ENCODE data around the gene NKX2-2.

DNA sequence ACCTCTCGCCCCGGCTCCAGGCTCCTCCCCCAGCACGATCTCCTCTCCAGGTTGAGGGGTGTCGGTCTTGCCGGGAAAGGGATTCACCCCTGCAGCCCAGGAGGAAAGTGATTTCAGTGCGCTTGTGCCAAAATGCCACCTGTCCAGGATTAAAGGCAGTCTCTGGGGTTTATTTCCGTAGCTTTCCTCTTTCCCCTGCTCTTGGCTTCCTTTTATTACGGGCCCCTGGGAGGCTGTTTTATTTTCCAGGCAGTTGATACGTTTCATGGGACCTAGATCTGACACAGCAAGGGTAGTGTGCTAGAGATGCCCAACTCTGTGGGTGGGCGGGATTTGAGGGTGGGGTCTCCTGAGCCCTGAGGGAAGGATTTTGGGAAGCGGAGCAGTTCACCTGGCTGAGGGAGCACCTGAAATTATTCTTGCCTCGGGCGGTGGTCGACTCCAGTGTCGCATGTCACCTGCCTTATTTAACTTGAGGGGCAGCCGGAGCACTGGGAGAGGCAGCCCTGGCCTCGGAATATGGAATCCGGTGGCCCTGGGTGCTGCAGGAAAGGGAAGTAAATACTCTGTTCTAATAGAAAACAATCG is 9.5 kb upstream of the NKX2-2 start:
- TF ChIP-seq, protein P1, sequence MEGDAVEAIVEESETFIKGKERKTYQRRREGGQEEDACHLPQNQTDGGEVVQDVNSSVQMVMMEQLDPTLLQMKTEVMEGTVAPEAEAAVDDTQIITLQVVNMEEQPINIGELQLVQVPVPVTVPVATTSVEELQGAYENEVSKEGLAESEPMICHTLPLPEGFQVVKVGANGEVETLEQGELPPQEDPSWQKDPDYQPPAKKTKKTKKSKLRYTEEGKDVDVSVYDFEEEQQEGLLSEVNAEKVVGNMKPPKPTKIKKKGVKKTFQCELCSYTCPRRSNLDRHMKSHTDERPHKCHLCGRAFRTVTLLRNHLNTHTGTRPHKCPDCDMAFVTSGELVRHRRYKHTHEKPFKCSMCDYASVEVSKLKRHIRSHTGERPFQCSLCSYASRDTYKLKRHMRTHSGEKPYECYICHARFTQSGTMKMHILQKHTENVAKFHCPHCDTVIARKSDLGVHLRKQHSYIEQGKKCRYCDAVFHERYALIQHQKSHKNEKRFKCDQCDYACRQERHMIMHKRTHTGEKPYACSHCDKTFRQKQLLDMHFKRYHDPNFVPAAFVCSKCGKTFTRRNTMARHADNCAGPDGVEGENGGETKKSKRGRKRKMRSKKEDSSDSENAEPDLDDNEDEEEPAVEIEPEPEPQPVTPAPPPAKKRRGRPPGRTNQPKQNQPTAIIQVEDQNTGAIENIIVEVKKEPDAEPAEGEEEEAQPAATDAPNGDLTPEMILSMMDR (IDR thresholded peaks at IDR 0.05) = no peak
- no peak for TF ChIP-seq ATF1 (CRISPR knock-in tag; IDR thresholded peaks at IDR 0.05)
- TF ChIP-seq, protein P2, sequence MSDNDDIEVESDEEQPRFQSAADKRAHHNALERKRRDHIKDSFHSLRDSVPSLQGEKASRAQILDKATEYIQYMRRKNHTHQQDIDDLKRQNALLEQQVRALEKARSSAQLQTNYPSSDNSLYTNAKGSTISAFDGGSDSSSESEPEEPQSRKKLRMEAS (CRISPR knock-in tag; IDR thresholded peaks at IDR 0.05) = no peak
- TF ChIP-seq ZNF138 (CRISPR knock-in tag; conservative IDR thresholded peaks at IDR 0.05) = no peak
- TF ChIP-seq IRF2 (CRISPR knock-in tag; IDR thresholded peaks at IDR 0.05; ENCODE audit: borderline replicate concordance, low read depth) = no peak
- TF ChIP-seq ZNF317 (CRISPR knock-in tag; IDR thresholded peaks at IDR 0.05; ENCODE audit: borderline replicate concordance, low read depth) = no peak
- TF ChIP-seq JUN (CRISPR knock-in tag; IDR thresholded peaks at IDR 0.05) = no peak
- TF ChIP-seq, protein P3, sequence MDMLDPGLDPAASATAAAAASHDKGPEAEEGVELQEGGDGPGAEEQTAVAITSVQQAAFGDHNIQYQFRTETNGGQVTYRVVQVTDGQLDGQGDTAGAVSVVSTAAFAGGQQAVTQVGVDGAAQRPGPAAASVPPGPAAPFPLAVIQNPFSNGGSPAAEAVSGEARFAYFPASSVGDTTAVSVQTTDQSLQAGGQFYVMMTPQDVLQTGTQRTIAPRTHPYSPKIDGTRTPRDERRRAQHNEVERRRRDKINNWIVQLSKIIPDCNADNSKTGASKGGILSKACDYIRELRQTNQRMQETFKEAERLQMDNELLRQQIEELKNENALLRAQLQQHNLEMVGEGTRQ (CRISPR knock-in tag; IDR thresholded peaks at IDR 0.05) = no peak
- no peak for TF ChIP-seq KAT7 (CRISPR knock-in tag; IDR thresholded peaks at IDR 0.05; ENCODE audit: borderline replicate concordance)
- TF ChIP-seq, protein P4, sequence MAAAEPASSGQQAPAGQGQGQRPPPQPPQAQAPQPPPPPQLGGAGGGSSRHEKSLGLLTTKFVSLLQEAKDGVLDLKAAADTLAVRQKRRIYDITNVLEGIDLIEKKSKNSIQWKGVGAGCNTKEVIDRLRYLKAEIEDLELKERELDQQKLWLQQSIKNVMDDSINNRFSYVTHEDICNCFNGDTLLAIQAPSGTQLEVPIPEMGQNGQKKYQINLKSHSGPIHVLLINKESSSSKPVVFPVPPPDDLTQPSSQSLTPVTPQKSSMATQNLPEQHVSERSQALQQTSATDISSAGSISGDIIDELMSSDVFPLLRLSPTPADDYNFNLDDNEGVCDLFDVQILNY (CRISPR knock-in tag; IDR thresholded peaks at IDR 0.05) = no peak

Data from WTC11 (cell line).